Trophoblast cell (in vitro differentiated cells and primary cell): Measurements from ENCODE around the gene TCF7L1.

Source experiments
- DNase-seq, 2 donors: peaks; one replicate each; pipeline ENCODE4 v3.0.0-alpha.2; 2016
- H2AFZ ChIP-seq: 2 replicates; pipeline ENCODE4 v1.6.1; 2013; ENCODE audit warnings: low read length, moderate library complexity, mild to moderate bottlenecking; ENCODE audit not compliant: insufficient read depth, poor library complexity
- H2AK5ac ChIP-seq: 2 replicates; pipeline ENCODE4 v1.6.1; 2013; ENCODE audit warnings: mild to moderate bottlenecking, low read length
- H2BK120ac ChIP-seq: 2 replicates; pipeline ENCODE4 v1.6.1; 2013; ENCODE audit warnings: low read length, mild to moderate bottlenecking, moderate library complexity; ENCODE audit not compliant: insufficient read depth, poor library complexity
- H2BK12ac ChIP-seq: 2 replicates; pipeline ENCODE4 v1.6.1; 2013; ENCODE audit warnings: mild to moderate bottlenecking, low read length, moderate library complexity
- H2BK5ac ChIP-seq: 2 replicates; pipeline ENCODE4 v1.6.1; 2013; ENCODE audit warnings: low read length, low read depth, moderate library complexity, mild to moderate bottlenecking; ENCODE audit not compliant: poor library complexity
- H3K14ac ChIP-seq: 2 replicates; pipeline ENCODE4 v1.6.1; 2013; ENCODE audit warnings: mild to moderate bottlenecking, low read length
- H3K18ac ChIP-seq: 2 replicates; pipeline ENCODE4 v1.6.1; 2013; ENCODE audit warnings: mild to moderate bottlenecking, low read length
- H3K23ac ChIP-seq: 2 replicates; pipeline ENCODE4 v1.6.1; 2013; ENCODE audit warnings: low read length
- H3K27ac ChIP-seq: 2 replicates; pipeline ENCODE4 v1.5.1; 2013; ENCODE audit warnings: low read depth, mild to moderate bottlenecking, inconsistent platforms, low read length, moderate library complexity
- H3K27me3 ChIP-seq: 2 replicates; pipeline ENCODE4 v1.6.1; 2013; ENCODE audit warnings: inconsistent platforms, mild to moderate bottlenecking, low read length, moderate library complexity; ENCODE audit not compliant: insufficient read depth
- H3K36me3 ChIP-seq, 2 experiments: 1 replicate in 1 of 2; 2 replicates in 1 of 2; pipeline ENCODE4 v1.6.1; 2013; ENCODE audit warnings: low read length in 2 of 2, mild to moderate bottlenecking in 2 of 2, moderate library complexity in 1 of 2; ENCODE audit not compliant: insufficient read depth in 2 of 2, control insufficient read depth in 1 of 2
- H3K4ac ChIP-seq: 2 replicates; pipeline ENCODE4 v1.6.1; 2013; ENCODE audit warnings: low read depth, mild to moderate bottlenecking, low read length, moderate library complexity
- H3K4me1 ChIP-seq, 2 experiments: 1 replicate in 1 of 2; 2 replicates in 1 of 2; pipeline ENCODE4 v1.6.1; 2013; ENCODE audit warnings: low read length in 2 of 2, mild to moderate bottlenecking in 2 of 2, moderate library complexity in 1 of 2; ENCODE audit not compliant: insufficient read depth in 2 of 2, control insufficient read depth in 1 of 2
- H3K4me2 ChIP-seq: 2 replicates; pipeline ENCODE4 v1.6.1; 2013; ENCODE audit warnings: inconsistent platforms, mild to moderate bottlenecking, low read length, moderate library complexity
- H3K4me3 ChIP-seq: 2 replicates; pipeline ENCODE4 v1.5.1; 2013; ENCODE audit warnings: mild to moderate bottlenecking, low read depth, low read length, inconsistent platforms
- H3K79me1 ChIP-seq: one replicate; pipeline ENCODE4 v1.6.1; 2013; ENCODE audit warnings: low read length
- H3K79me2 ChIP-seq: 2 replicates; pipeline ENCODE4 v1.6.1; 2013; ENCODE audit warnings: low read length, mild to moderate bottlenecking; ENCODE audit not compliant: control insufficient read depth, insufficient read depth, poor library complexity
- H3K9ac ChIP-seq: 2 replicates; pipeline ENCODE4 v1.6.1; 2013; ENCODE audit warnings: mild to moderate bottlenecking, low read length
- H3K9me3 ChIP-seq: 2 replicates; pipeline ENCODE4 v1.6.1; 2013; ENCODE audit warnings: low read depth, mild to moderate bottlenecking, control low read depth, inconsistent platforms, low read length; ENCODE audit not compliant: insufficient read depth
- H4K12ac ChIP-seq: 2 replicates; pipeline ENCODE4 v1.6.1; 2013; ENCODE audit warnings: low read depth, mild to moderate bottlenecking, low read length, moderate library complexity
- H4K8ac ChIP-seq: 2 replicates; pipeline ENCODE4 v1.6.1; 2013; ENCODE audit warnings: low read depth, mild to moderate bottlenecking, low read length, moderate library complexity
- H4K91ac ChIP-seq: one replicate; pipeline ENCODE4 v1.6.1; 2013; ENCODE audit warnings: low read depth, mild to moderate bottlenecking, low read length, moderate library complexity
- WGBS: extraction: QIAGEN DNeasy Blood & Tissue Kit; methylation state at CpG from one replicate; pipeline ENCODE4 v1.1.7; 2013; ENCODE audit warnings: missing lambda C conversion rate; ENCODE audit not compliant: insufficient read length, insufficient coverage; ENCODE audit errors: extremely low coverage; 5-methylcytosine and 5-hydroxymethylcytosine counted together

Gene TCF7L1

DNA sequence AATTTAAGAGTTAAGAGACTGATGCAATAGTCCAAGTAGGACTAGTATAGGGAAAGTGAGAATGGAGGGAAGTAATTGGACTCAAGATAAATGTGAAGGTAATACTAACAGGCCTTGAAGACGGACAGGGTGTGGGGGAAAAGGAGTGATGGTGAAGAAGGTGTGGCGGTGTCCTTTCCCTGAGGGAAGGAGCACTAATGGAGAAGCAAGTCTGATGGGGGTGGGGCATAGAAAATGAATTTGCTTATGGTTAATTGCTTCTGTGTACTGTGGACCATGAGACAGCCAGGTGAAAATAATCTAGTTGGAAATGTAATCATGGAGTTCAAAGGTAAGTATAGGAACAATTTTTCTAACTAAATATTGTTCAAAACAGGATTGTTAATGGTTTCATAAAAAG is 201.7 kb downstream of the TCF7L1 start:
- WGBS, result no CpG with 5 or more reads among the region's 2 CpGs
- DNase-seq, result no peak

DNA sequence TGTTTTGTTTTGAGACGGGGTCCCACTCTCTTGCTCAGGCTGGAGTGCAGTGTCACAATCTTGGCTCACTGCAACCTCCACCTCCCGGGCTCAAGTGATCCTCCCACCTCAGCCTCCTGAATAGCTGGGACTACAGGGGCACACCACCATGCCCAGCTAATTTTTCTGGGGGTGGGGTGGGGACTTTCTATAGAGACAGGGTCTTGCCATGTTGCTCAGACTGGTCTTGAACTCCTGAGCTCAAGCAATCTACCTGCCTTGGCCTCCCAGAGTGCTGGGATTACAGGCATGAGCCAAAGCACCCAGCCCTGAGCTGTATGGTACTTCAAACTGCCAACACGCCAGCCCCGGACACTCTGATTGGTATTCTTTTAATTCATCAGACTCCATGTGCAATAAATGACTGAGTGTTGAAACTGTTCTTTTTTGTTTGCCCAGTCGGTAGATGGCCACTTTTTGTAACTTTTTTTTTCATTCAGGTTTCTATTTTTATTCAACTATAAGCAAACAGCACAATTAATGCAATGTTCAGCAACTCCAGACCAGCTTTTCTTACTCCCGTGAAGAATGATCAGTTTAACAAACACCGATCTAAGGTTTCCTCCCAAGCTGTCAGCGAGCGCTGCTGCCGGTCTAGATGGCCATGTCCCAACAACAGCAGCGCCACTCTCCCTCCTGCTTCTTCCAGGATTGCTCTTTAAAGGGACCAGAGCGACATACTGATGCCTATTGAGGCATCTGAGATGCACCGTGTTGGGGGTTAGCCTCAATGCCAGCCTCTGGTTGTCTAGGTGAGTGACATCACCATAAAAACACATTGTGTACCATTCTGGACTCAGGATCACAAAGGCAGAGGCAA is 207.1 kb downstream of the TCF7L1 start:
- H4K91ac ChIP-seq, result no peak overlapping the region
- no peaks in the 10 kb centered on the region for H3K79me2 ChIP-seq
- H3K9ac ChIP-seq, result no peak overlapping the region
- no peak overlapping the region for H2BK120ac ChIP-seq
- H2BK5ac ChIP-seq, result no peak overlapping the region
- H4K12ac ChIP-seq, result no peak overlapping the region
- no peak overlapping the region for H2AK5ac ChIP-seq
- no peaks in the 10 kb centered on the region for H3K79me1 ChIP-seq
- H3K9me3 ChIP-seq, result no peaks in the 10 kb centered on the region
- H2BK12ac ChIP-seq, result no peak overlapping the region
- H3K14ac ChIP-seq, result no peak overlapping the region
- H3K27me3 ChIP-seq, result no peaks in the 10 kb centered on the region
- H4K8ac ChIP-seq, result no peak overlapping the region
- WGBS, result no CpG with 5 or more reads among the region's 13 CpGs
- peaks cover 16 to 20% of the 10 kb centered on the region in 2 experiments for H3K36me3 ChIP-seq
- H3K4ac ChIP-seq, result no peak overlapping the region
- no peak overlapping the region for H3K18ac ChIP-seq
- no peaks in the 10 kb centered on the region for H3K4me1 ChIP-seq
- no peak overlapping the region for H3K27ac ChIP-seq
- no peak overlapping the region for H3K23ac ChIP-seq
- H3K4me2 ChIP-seq, result no peak overlapping the region
- H2AFZ ChIP-seq, result no peak overlapping the region
- no peak for DNase-seq
- no peak overlapping the region for H3K4me3 ChIP-seq

More for the DNA sequence above, 201.7 kb downstream of the TCF7L1 start:
- Histone ChIP-seq H3K23ac (no peak overlapping the region), H4K91ac (no peak overlapping the region), H4K8ac (no peak overlapping the region), H3K4me1 (no peaks in the 10 kb centered on the region), H3K4me2 (no peak overlapping the region), H2BK5ac (no peak overlapping the region), H3K27ac (no peak overlapping the region), H3K27me3 (no peaks in the 10 kb centered on the region), H3K79me1 (no peaks in the 10 kb centered on the region), H3K9me3 (no peaks in the 10 kb centered on the region), H3K36me3 (no peaks in the 10 kb centered on the region), H4K12ac (no peak overlapping the region), H2AK5ac (no peak overlapping the region), H2BK12ac (no peak overlapping the region), H3K4me3 (no peak overlapping the region), H3K14ac (no peak overlapping the region), H2BK120ac (no peak overlapping the region), H3K18ac (no peak overlapping the region), H2AFZ (no peak overlapping the region), H3K79me2 (no peaks in the 10 kb centered on the region), H3K9ac (no peak overlapping the region), H3K4ac (no peak overlapping the region)

DNA sequence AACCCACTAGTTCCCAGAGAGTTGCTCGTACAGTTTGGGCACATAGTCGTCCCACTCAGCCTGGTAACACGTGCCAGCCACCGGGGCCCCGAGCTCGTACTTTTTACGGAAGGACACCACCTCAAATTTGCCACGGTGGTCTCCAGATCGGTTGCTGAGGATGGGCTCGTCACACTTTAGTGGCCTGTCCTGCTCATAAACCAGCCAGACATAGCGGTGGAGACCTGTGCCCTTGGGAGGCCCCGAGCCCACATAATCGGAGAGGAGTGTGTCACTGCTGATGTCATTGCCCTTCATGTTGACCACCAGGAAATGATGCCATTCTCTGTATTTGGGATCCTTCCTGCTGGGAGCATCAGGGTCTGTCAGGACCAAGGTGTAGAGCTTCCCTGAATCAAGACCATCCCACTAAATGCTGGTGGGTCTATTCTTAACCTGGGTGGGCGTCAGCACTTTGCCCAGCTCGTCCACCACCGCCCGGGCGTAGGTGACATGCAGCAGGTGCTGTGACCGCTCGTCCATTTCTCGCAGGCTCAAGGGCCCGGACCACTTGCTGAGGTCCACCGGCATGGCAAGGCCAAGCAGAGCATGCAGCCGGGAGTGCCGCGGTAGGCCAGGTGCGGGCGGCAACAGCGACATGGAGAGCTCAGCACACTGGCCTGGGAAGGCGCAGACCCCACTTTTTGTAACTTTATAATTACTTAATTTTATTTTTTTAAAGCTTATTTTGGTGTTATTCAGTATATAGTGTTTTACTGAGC is 208.3 kb downstream of the TCF7L1 start:
- Histone ChIP-seq H3K79me2 (no peaks in the 10 kb centered on the region), H3K23ac (no peak overlapping the region), H3K14ac (no peak overlapping the region), H3K27ac (no peak overlapping the region), H3K36me3 (peaks cover 24 to 27% of the 10 kb centered on the region in 2 experiments), H3K9ac (no peak overlapping the region), H3K4me3 (no peak overlapping the region), H3K18ac (no peak overlapping the region), H2AFZ (no peak overlapping the region), H2BK5ac (no peak overlapping the region), H2BK12ac (no peak overlapping the region), H3K9me3 (no peaks in the 10 kb centered on the region), H3K4me1 (no peaks in the 10 kb centered on the region), H3K4me2 (no peak overlapping the region), H2AK5ac (no peak overlapping the region), H4K8ac (no peak overlapping the region), H4K12ac (no peak overlapping the region), H3K27me3 (no peaks in the 10 kb centered on the region), H3K79me1 (no peaks in the 10 kb centered on the region), H2BK120ac (no peak overlapping the region), H4K91ac (no peak overlapping the region), H3K4ac (no peak overlapping the region)
- no peak for DNase-seq
- no CpG with 5 or more reads among the region's 30 CpGs for WGBS

DNA sequence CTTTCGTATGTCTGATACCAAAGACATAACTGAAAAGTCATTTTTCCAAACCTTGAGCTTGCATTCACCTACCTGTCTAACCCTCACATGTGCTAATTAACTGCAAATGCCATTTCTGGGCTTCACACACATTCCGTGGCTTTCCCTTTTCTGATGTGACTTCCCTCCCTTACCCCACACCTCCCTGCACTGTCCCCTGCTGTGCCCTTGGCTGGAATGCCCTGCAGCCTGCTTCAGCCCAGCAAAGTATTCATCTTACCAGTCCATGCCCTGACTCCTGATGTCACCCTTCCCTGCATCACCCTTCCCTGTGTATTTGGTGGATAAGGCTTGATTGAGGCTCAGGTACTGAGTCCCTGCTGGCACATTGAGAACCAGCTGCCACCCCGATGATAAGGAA is 209.0 kb downstream of the TCF7L1 start:
- no peak overlapping the region for H2AK5ac ChIP-seq
- no peaks in the 10 kb centered on the region for H3K9me3 ChIP-seq
- no CpG with 5 or more reads among the region's 3 CpGs for WGBS

More for the DNA sequence above, 209.0 kb downstream of the TCF7L1 start:
- no peaks in the 10 kb centered on the region for H3K79me2 ChIP-seq
- H2AFZ ChIP-seq, result no peak overlapping the region
- no peak overlapping the region for H3K9ac ChIP-seq
- no peak overlapping the region for H3K18ac ChIP-seq
- no peak overlapping the region for H2BK5ac ChIP-seq
- H2BK120ac ChIP-seq, result no peak overlapping the region
- H3K79me1 ChIP-seq, result no peaks in the 10 kb centered on the region
- peaks cover 24 to 30% of the 10 kb centered on the region in 2 experiments for H3K36me3 ChIP-seq
- no peaks in the 10 kb centered on the region for H3K4me1 ChIP-seq
- no peak overlapping the region for H4K12ac ChIP-seq
- no peak overlapping the region for H3K4ac ChIP-seq
- no peak overlapping the region for H3K27ac ChIP-seq
- no peak for DNase-seq
- H2BK12ac ChIP-seq, result no peak overlapping the region
- H3K4me3 ChIP-seq, result no peak overlapping the region
- no peak overlapping the region for H3K4me2 ChIP-seq
- no peak overlapping the region for H3K14ac ChIP-seq
- H4K8ac ChIP-seq, result no peak overlapping the region
- H3K23ac ChIP-seq, result no peak overlapping the region
- no peak overlapping the region for H4K91ac ChIP-seq
- no peaks in the 10 kb centered on the region for H3K27me3 ChIP-seq
